C4-2B (cell line): Measurements from ENCODE around the gene CRIP3.

Experiments used
- CTCF ChIP-seq: fragments of 450-650 bp; conservative IDR thresholded peaks from 2 replicates; pipeline ENCODE4 v1.5.1; 2017; ENCODE audit warnings: mild to moderate bottlenecking
- ZFX ChIP-seq: fragments of 450-650 bp; IDR thresholded peaks from 2 replicates; pipeline ENCODE4 v1.6.1; 2017

- TF ChIP-seq CTCF (no peak), ZFX (no peak)
Measured at GRCh38 chr6:43286456-43286979, 22.1 kb downstream of the CRIP3 start.
